Upper lobe of left lung (tissue), 4 donors: ENCODE results near the gene ASB14.

Source experiments
- CTCF ChIP-seq, 6 experiments: fragments of 450-650 bp in 4 of 6; fragments of 200-600 bp in 2 of 6; sonication (generic) in 2 of 6; IDR thresholded peaks; one replicate each; pipeline ENCODE4 v1.5.1; 2016 to 2019; ENCODE audit warnings: antibody characterized with exemption in 6 of 6
- EP300 ChIP-seq, 4 donors: sonication (generic); formaldehyde crosslinking; IDR thresholded peaks; one replicate each; pipeline ENCODE4 v1.5.1; 2017; ENCODE audit warnings: antibody characterized with exemption in 4 of 4, control low read depth in 2 of 4
- POLR2A ChIP-seq, 4 donors: fragments of 450-650 bp; IDR thresholded peaks; one replicate each; pipeline ENCODE4 v1.5.1; 2016 to 2017; ENCODE audit warnings: antibody characterized with exemption in 4 of 4, mild to moderate bottlenecking in 2 of 4

- TF ChIP-seq CTCF (IDR thresholded peaks at IDR 0.05), result no peak
- TF ChIP-seq EP300 (IDR thresholded peaks at IDR 0.05), result no peak
- no peak for TF ChIP-seq POLR2A (IDR thresholded peaks at IDR 0.05)
These were observed 31.4 kb downstream of the ASB14 start for GRCh38 chr3:57261119-57261518.
